GM12878 (cell line): ENCODE measurements around the gene TOM1L2. TPM values are rescaled to one million over a fixed set of nuclear protein-coding genes. Genes with fewer than 3 reads are reported as not detected.

Experiments
- ATAC-seq: fragments of 200-7000 bp; cut with Tn5 transposase; 3 replicates; pipeline ENCODE4 v1.9.1; 2020; ENCODE audit warnings: mild to moderate bottlenecking, moderate library complexity
- BruUV-seq: library from RNA; stranded (reverse); fragments of 400-500 nt; replicated peaks from 2 replicates; lab custom pipeline; 2021; lab: Mats Ljungman, UMichigan
- CTCF ChIA-PET: fragments of 300-600 bp; sonication (Branson Sonifier 250); formaldehyde crosslinking; extraction: SDS; loops from one replicate; lab custom pipeline; 2021; ENCODE audit warnings: inconsistent platforms; lab: Yijun Ruan, JAX
- POLR2A ChIA-PET: fragments of 350-600 bp; formaldehyde crosslinking; extraction: SDS; loops from one replicate; lab custom pipeline; 2021; ENCODE audit warnings: inconsistent platforms; lab: Charles Lee
- RAD21 ChIA-PET: fragments of 300-600 bp; sonication (Branson Sonifier 250); formaldehyde crosslinking; loops from one replicate; lab custom pipeline; 2023; ENCODE audit warnings: antibody characterized with exemption; ENCODE audit not compliant: unreplicated experiment; lab: Charles Lee
- SMC1A ChIA-PET: fragments of 300-600 bp; sonication (Branson Sonifier 250); formaldehyde crosslinking; loops from one replicate; lab custom pipeline; 2023; ENCODE audit not compliant: unreplicated experiment, uncharacterized antibody; lab: Charles Lee
- DNase-seq: peaks from one replicate; pipeline ENCODE4 v3.0.0-alpha.2; 2011; ENCODE audit warnings: low read depth, low spot score
- FAIRE-seq: peaks from 3 replicates; lab custom pipeline; 2011; peaks lifted over from hg19 to GRCh38; lab: Jason Lieb, UNC
- H2AFZ ChIP-seq: 2 replicates; pipeline ENCODE4 v1.6.0; 2011; ENCODE audit warnings: low read depth, low read length, control low read depth; ENCODE audit not compliant: control insufficient read depth
- H3K27ac ChIP-seq: 2 replicates; pipeline ENCODE4 v1.5.1; 2011; ENCODE audit warnings: control low read depth; ENCODE audit not compliant: control insufficient read depth, insufficient read depth
- H3K27me3 ChIP-seq, 2 experiments: replicated peaks in 1 of 2; 2 replicates each; pipeline versions ENCODE4 v1.6.0 to v1.6.1; 2011; ENCODE audit warnings: low read length in 1 of 2; ENCODE audit not compliant: control insufficient read depth in 2 of 2, insufficient read depth in 2 of 2
- H3K36me3 ChIP-seq, 2 experiments: 2 replicates each; pipeline ENCODE4 v1.5.1; 2011; ENCODE audit warnings: low read length in 1 of 2; ENCODE audit not compliant: control insufficient read depth in 2 of 2, insufficient read depth in 2 of 2
- H3K4me1 ChIP-seq: 2 replicates; pipeline ENCODE4 v1.6.1; 2011; ENCODE audit warnings: mild to moderate bottlenecking, low read length, moderate library complexity, mixed read lengths; ENCODE audit not compliant: control insufficient read depth, insufficient read depth
- H3K4me2 ChIP-seq: 2 replicates; pipeline ENCODE4 v1.6.0; 2011; ENCODE audit warnings: control low read depth; ENCODE audit not compliant: control insufficient read depth, insufficient read depth
- H3K4me3 ChIP-seq: fragments of 200-600 bp; sonication (generic); 2 replicates; pipeline ENCODE4 v1.5.1; 2016
- H3K79me2 ChIP-seq: 2 replicates; pipeline ENCODE4 v1.6.0; 2011; ENCODE audit warnings: low read length; ENCODE audit not compliant: control insufficient read depth, insufficient read depth
- H3K9ac ChIP-seq: 2 replicates; pipeline ENCODE4 v1.8.0; 2011; ENCODE audit warnings: low read length, control low read depth, mixed read lengths; ENCODE audit not compliant: control insufficient read depth, insufficient read depth
- H3K9me3 ChIP-seq: replicated peaks from 3 replicates; pipeline ENCODE4 v1.5.1; 2011; ENCODE audit warnings: mild to moderate bottlenecking, low read length; ENCODE audit not compliant: control insufficient read depth, insufficient read depth
- H4K20me1 ChIP-seq: 2 replicates; pipeline ENCODE4 v1.6.0; 2011; ENCODE audit not compliant: control insufficient read depth, insufficient read depth
- ASH2L ChIP-seq: fragments of 300-600, 200-600 bp; sonication (generic); IDR thresholded peaks from 2 replicates; pipeline ENCODE4 v1.6.1; 2017; ENCODE audit warnings: low read depth, mild to moderate bottlenecking, borderline replicate concordance
- CBFB ChIP-seq: IDR thresholded peaks from 2 replicates; pipeline ENCODE4 v1.6.1; 2016; ENCODE audit warnings: antibody characterized with exemption, low read depth
- EP300 ChIP-seq, 2 experiments: fragments of 150-350 bp in 1 of 2; IDR thresholded peaks; 2 replicates each; pipeline ENCODE4 v1.6.1; 2011 to 2012; ENCODE audit warnings: low read depth in 2 of 2, low read length in 2 of 2, borderline replicate concordance in 1 of 2, improper control_type of control experiment in 1 of 2, inconsistent platforms in 1 of 2; ENCODE audit not compliant: control insufficient read depth in 1 of 2
- ETV6 ChIP-seq, 2 experiments: fragments of 450-650 bp in 1 of 2; IDR thresholded peaks in 1 of 2; conservative IDR thresholded peaks in 1 of 2; 2 replicates each; pipeline ENCODE4 v1.6.1; 2014; ENCODE audit warnings: antibody characterized with exemption in 1 of 2, borderline replicate concordance in 1 of 2, low read depth in 1 of 2, mild to moderate bottlenecking in 1 of 2, moderate library complexity in 1 of 2
- HCFC1 ChIP-seq: fragments of 150-350 bp; IDR thresholded peaks from 2 replicates; pipeline ENCODE4 v1.6.1; 2014; ENCODE audit warnings: low read length
- SUZ12 ChIP-seq: fragments of 200-600 bp; sonication (generic); IDR thresholded peaks from one replicate; pipeline ENCODE4 v1.6.1; 2018; ENCODE audit warnings: antibody characterized with exemption, mild to moderate bottlenecking; ENCODE audit not compliant: unreplicated experiment
- ZNF592 ChIP-seq: fragments of 450-650 bp; IDR thresholded peaks from 2 replicates; pipeline ENCODE4 v1.6.1; 2017; ENCODE audit warnings: mild to moderate bottlenecking, moderate library complexity
- ZNF622 ChIP-seq: fragments of 450-650 bp; IDR thresholded peaks from 2 replicates; pipeline ENCODE4 v1.6.1; 2017; ENCODE audit warnings: mild to moderate bottlenecking, inconsistent platforms
- ZZZ3 ChIP-seq: IDR thresholded peaks from 2 replicates; pipeline ENCODE4 v1.6.1; 2011; ENCODE audit warnings: low read depth; ENCODE audit not compliant: control insufficient read depth, insufficient read length
- WGBS: methylation state at CpG from one replicate; pipeline ENCODE4 v1.1.6; 2016; ENCODE audit warnings: low lambda C conversion rate; ENCODE audit not compliant: insufficient replicate concordance, insufficient coverage; ENCODE audit errors: missing lambda C conversion rate; 5-methylcytosine and 5-hydroxymethylcytosine counted together
- in situ Hi-C: fragments of 300-500 bp; cut with MboI; formaldehyde crosslinking; loops from 9 replicates; pipeline ENCODE4 v1.14.3; 2018; ENCODE audit warnings: mixed read lengths
- intact Hi-C: fragments of 100-400 bp; cut with micrococcal nuclease; formaldehyde crosslinking; loops from one replicate; pipeline ENCODE4 v1.14.2; 2022; ENCODE audit not compliant: unreplicated experiment
- polyA plus RNA-seq, 11 experiments: library from polyadenylated mRNA; depleted of rRNA in 4 of 11; unstranded in 6 of 11; stranded (reverse) in 5 of 11; fragments of >200 nt; fragmentation: Nextera tagmentation in 4 of 11; fragmentation: Illumina TruSeq in 1 of 11; extraction: Ambion mirVana in 4 of 11; extraction: Trizol in 1 of 11; gene quantifications; 1 replicate in 1 of 11; 2 replicates in 10 of 11; pipeline versions ENCODE4 v1.2.1 to v1.2.3, GENCODE V29; 2011 to 2016; ENCODE audit warnings: inconsistent platforms in 2 of 11, missing spikeins in 2 of 11, low read depth in 1 of 11
- total RNA-seq, 4 experiments: library from RNA; depleted of rRNA in 3 of 4; stranded (reverse); fragments of >200 nt in 3 of 4; fragmentation: Illumina TruSeq in 1 of 4; extraction: Trizol in 1 of 4; gene quantifications; 2 replicates each; pipeline versions ENCODE4 v1.2.1 to v1.2.3, GENCODE V29; 2013 to 2021
- TF ChIP-seq, protein P1 (sequence below): fragments of 450-650 bp; IDR thresholded peaks from 2 replicates; pipeline ENCODE4 v1.6.1; 2018; ENCODE audit warnings: mild to moderate bottlenecking, low read depth, moderate library complexity; ENCODE audit not compliant: partially characterized antibody

Gene TOM1L2
- total and polyA plus RNA-seq, 10 of the 15 experiments (the other 5 are each of a cell fraction or from before 2014, with no cell fraction given), result 0.19 to 19.2 (median 8.1) TPM

DNA sequence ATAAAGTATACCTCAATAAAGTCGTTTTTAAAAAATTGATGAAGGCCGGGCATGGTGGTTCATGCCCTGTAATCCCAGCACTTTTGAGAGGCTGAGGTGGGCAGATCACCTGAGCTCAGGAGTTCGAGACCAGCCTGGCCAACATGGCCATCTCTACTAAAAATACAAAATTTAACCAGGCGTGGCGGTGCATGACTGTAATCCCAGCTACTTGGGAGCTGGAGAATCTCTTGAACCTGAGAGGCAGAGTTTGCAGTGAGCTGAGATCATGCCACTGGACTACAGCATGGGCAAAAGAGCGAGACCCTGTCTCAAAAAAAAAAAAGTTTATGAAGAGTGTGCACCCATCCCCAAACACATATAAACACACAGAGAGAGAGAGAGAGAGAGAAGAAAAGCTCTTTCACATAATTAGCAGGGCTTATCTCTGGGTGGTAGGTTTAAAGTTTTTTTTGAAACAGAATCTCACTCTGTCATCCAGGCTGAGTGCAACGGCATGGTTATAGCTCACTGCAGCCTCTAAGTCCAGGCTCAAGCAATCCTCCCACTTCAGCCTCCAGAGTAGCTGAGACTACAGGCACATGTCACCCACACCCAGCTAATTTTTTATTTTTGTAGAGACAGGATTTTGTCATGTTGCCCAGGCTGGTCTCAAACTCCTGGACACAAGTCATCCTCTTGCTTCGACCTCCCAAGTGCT, 138.4 kb downstream of the TOM1L2 start (continued):
- TF ChIP-seq, protein P1, sequence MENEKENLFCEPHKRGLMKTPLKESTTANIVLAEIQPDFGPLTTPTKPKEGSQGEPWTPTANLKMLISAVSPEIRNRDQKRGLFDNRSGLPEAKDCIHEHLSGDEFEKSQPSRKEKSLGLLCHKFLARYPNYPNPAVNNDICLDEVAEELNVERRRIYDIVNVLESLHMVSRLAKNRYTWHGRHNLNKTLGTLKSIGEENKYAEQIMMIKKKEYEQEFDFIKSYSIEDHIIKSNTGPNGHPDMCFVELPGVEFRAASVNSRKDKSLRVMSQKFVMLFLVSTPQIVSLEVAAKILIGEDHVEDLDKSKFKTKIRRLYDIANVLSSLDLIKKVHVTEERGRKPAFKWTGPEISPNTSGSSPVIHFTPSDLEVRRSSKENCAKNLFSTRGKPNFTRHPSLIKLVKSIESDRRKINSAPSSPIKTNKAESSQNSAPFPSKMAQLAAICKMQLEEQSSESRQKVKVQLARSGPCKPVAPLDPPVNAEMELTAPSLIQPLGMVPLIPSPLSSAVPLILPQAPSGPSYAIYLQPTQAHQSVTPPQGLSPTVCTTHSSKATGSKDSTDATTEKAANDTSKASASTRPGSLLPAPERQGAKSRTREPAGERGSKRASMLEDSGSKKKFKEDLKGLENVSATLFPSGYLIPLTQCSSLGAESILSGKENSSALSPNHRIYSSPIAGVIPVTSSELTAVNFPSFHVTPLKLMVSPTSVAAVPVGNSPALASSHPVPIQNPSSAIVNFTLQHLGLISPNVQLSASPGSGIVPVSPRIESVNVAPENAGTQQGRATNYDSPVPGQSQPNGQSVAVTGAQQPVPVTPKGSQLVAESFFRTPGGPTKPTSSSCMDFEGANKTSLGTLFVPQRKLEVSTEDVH, result no peak
- TF ChIP-seq CBFB, result no peak

DNA sequence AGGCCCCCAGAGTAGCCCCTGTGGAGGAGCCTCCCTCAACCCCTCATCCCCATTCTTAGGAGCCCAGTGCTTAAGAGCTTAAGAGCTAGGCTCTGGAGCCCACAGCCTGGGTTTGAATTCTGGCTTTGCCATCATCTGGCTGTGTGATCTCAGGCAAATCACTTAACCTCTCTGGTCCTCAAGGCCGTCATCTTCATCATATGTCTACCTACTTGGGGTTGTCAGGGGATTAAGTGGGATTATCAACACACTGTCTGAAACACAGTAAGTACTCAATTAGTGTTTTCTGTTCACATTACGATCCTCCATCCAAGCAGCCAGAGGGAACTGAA, 140.2 kb downstream of the TOM1L2 start:
- peaks cover 15% of the 10 kb centered on the region for H3K79me2 ChIP-seq
- CTCF ChIA-PET, result interaction anchor here (0.6 kb wide), 1 partner anchor 10 kb away, joined by 3 read pairs; no protein-coding TSS in a partner anchor
- DNase-seq (no peak), FAIRE-seq (no peak), ATAC-seq (no peak)
- POLR2A ChIA-PET, result interaction anchor here (8.0 kb wide), 1 partner anchor 9 kb away, joined by 163 read pairs; no protein-coding TSS in a partner anchor
- no peak overlapping the region for H2AFZ ChIP-seq
- H3K4me1 ChIP-seq, result peaks cover 22% of the 10 kb centered on the region
- H3K4me2 ChIP-seq, result no peak overlapping the region
- no peak overlapping the region for H3K9ac ChIP-seq
- H3K27me3 ChIP-seq, result no peaks in the 10 kb centered on the region
- BruUV-seq, result no TSS peak
- H4K20me1 ChIP-seq, result no peaks in the 10 kb centered on the region
- intact Hi-C loops (loop anchor here (10.0 kb wide), 1 partner anchor 847 kb away; no protein-coding TSS in a partner anchor), in situ Hi-C loops (no loop called here)
- no peaks in the 10 kb centered on the region for H3K36me3 ChIP-seq
- RAD21 ChIA-PET, result interaction anchor here (1.1 kb wide), 1 partner anchor 12 kb away, joined by 4 read pairs; no protein-coding TSS in a partner anchor
- WGBS, result 93% methylated on average over 2 of the region's 2 CpGs
- no peak for TF ChIP-seq HCFC1
- no peak for TF ChIP-seq SUZ12
- TF ChIP-seq EP300 (IDR thresholded peaks at IDR 0.05; ENCODE audit: borderline replicate concordance in 1 of 2, control insufficient read depth in 1 of 2, low read depth in 2 of 2, low read length in 2 of 2), result no peak
- TF ChIP-seq ZNF622, result no peak
- no peak for TF ChIP-seq ZNF592
- TF ChIP-seq ZZZ3, result no peak
- no peak for TF ChIP-seq ASH2L
- TF ChIP-seq ETV6 (conservative IDR thresholded peaks at IDR 0.05 in 1 of 2, IDR thresholded peaks at IDR 0.05 in 1 of 2; ENCODE audit: borderline replicate concordance in 1 of 2, low read depth in 1 of 2), result no peak
- no peaks in the 10 kb centered on the region for H3K9me3 ChIP-seq
- SMC1A ChIA-PET, result interaction anchor here (1.0 to 6.2 kb wide), 5 partner anchors 11 to 87 kb away, joined by 3 to 46 read pairs (median 4); no protein-coding TSS in a partner anchor
- no peak overlapping the region for H3K27ac ChIP-seq
- no peak overlapping the region for H3K4me3 ChIP-seq
